Measurements from ENCODE around the gene SERTM1. TPM values are rescaled to one million over a fixed set of nuclear protein-coding genes. Genes with fewer than 3 reads are reported as not detected.

The SERTM1 gene
- total RNA-seq (ENCODE audit: unreplicated experiment), result 0.08 TPM
- long read RNA-seq, result 0 reads

GRCh38 chr13:36673838-36674326, at the start of gene SERTM1:
SERTM1 (plus strand) TSS chr13:36674020; CDS start chr13:36695079, 21,059 bp downstream.
- Mint-ChIP-seq H3K4me3 (ENCODE audit: unreplicated experiment) (peak within 1 kb of the TSS; percentile 79), H3K27ac (ENCODE audit: unreplicated experiment) (no peak within 1 kb of the TSS), H3K36me3 (ENCODE audit: low read depth, unreplicated experiment) (no peaks in the 10 kb centered on the region), H3K27me3 (ENCODE audit: unreplicated experiment) (peaks cover 20% of the 10 kb centered on the region), H3K4me1 (ENCODE audit: unreplicated experiment) (peaks cover 8% of the 10 kb centered on the region), H3K9me3 (ENCODE audit: unreplicated experiment) (no peaks in the 10 kb centered on the region)
- no peak for TF ChIP-seq CTCF (IDR thresholded peaks at IDR 0.05; ENCODE audit: unreplicated experiment)
- DNase-seq (ENCODE audit: low spot score), result peak; percentile 50

- H3K4me3 Mint-ChIP-seq (ENCODE audit: unreplicated experiment), result no peak overlapping the region
- H3K27ac Mint-ChIP-seq (ENCODE audit: unreplicated experiment), result no peak overlapping the region
- H3K36me3 Mint-ChIP-seq (ENCODE audit: low read depth, unreplicated experiment), result no peaks in the 10 kb centered on the region
- DNase-seq (ENCODE audit: low spot score), result no peak
- no peaks in the 10 kb centered on the region for H3K9me3 Mint-ChIP-seq (ENCODE audit: unreplicated experiment)
- no peaks in the 10 kb centered on the region for H3K27me3 Mint-ChIP-seq (ENCODE audit: unreplicated experiment)
- no peaks in the 10 kb centered on the region for H3K4me1 Mint-ChIP-seq (ENCODE audit: unreplicated experiment)
- TF ChIP-seq CTCF (IDR thresholded peaks at IDR 0.05; ENCODE audit: unreplicated experiment), result no peak
Observed at GRCh38 chr13:36628377-36629056, 45.3 kb upstream of the SERTM1 start.

- Mint-ChIP-seq H3K4me1 (ENCODE audit: unreplicated experiment) (no peaks in the 10 kb centered on the region), H3K36me3 (ENCODE audit: low read depth, unreplicated experiment) (no peaks in the 10 kb centered on the region), H3K27ac (ENCODE audit: unreplicated experiment) (no peak overlapping the region), H3K9me3 (ENCODE audit: unreplicated experiment) (no peaks in the 10 kb centered on the region), H3K27me3 (ENCODE audit: unreplicated experiment) (no peaks in the 10 kb centered on the region), H3K4me3 (ENCODE audit: unreplicated experiment) (no peak overlapping the region)
- no peak for DNase-seq (ENCODE audit: low spot score)
- TF ChIP-seq CTCF (IDR thresholded peaks at IDR 0.05; ENCODE audit: unreplicated experiment), result no peak
Observed at GRCh38 chr13:36629057-36629385, 44.8 kb upstream of the SERTM1 start.

- no peaks in the 10 kb centered on the region for H3K9me3 Mint-ChIP-seq (ENCODE audit: unreplicated experiment)
- H3K4me3 Mint-ChIP-seq (ENCODE audit: unreplicated experiment), result no peak overlapping the region
- H3K36me3 Mint-ChIP-seq (ENCODE audit: low read depth, unreplicated experiment), result no peaks in the 10 kb centered on the region
- DNase-seq (ENCODE audit: low spot score), result no peak
- no peaks in the 10 kb centered on the region for H3K4me1 Mint-ChIP-seq (ENCODE audit: unreplicated experiment)
- no peak for TF ChIP-seq CTCF (IDR thresholded peaks at IDR 0.05; ENCODE audit: unreplicated experiment)
- H3K27me3 Mint-ChIP-seq (ENCODE audit: unreplicated experiment), result no peaks in the 10 kb centered on the region
- H3K27ac Mint-ChIP-seq (ENCODE audit: unreplicated experiment), result no peak overlapping the region
Observed at GRCh38 chr13:36630181-36630803, 43.5 kb upstream of the SERTM1 start.

GRCh38 chr13:36639610-36640009, 34.2 kb upstream of the SERTM1 start:
- Mint-ChIP-seq H3K4me1 (ENCODE audit: unreplicated experiment) (no peaks in the 10 kb centered on the region), H3K27me3 (ENCODE audit: unreplicated experiment) (no peaks in the 10 kb centered on the region), H3K4me3 (ENCODE audit: unreplicated experiment) (no peak overlapping the region), H3K36me3 (ENCODE audit: low read depth, unreplicated experiment) (peaks cover 3% of the 10 kb centered on the region), H3K9me3 (ENCODE audit: unreplicated experiment) (no peaks in the 10 kb centered on the region), H3K27ac (ENCODE audit: unreplicated experiment) (no peak overlapping the region)
- DNase-seq (ENCODE audit: low spot score), result no peak
- TF ChIP-seq CTCF (IDR thresholded peaks at IDR 0.05; ENCODE audit: unreplicated experiment), result no peak

Measured in endothelial cell (in vitro differentiated cells).